GM10266 (cell line): ENCODE measurements around the gene GSTM2.

Source experiments
- DNase-seq: peaks from one replicate; pipeline ENCODE4 v3.0.0; 2012; ENCODE audit errors: extremely low spot score
- CTCF ChIP-seq: IDR thresholded peaks from 2 replicates; pipeline ENCODE4 v1.5.1; 2012; ENCODE audit warnings: mild to moderate bottlenecking, low read depth; ENCODE audit not compliant: control insufficient read depth, insufficient read depth; ENCODE audit errors: missing control alignments

The GSTM2 gene

GRCh38 chr1:109622137-109622892, 45.5 kb upstream of the GSTM2 start:
- DNase-seq, result no peak
- TF ChIP-seq CTCF, result no peak

- no peak for TF ChIP-seq CTCF
- DNase-seq, result no peak
Measured at GRCh38 chr1:109622895-109623294, 45.0 kb upstream of the GSTM2 start.

- TF ChIP-seq CTCF, result no peak
Measured at GRCh38 chr1:109623601-109624161, 44.2 kb upstream of the GSTM2 start.

GRCh38 chr1:109624201-109625010, 43.5 kb upstream of the GSTM2 start:
- no peak for TF ChIP-seq CTCF
- DNase-seq, result peak; percentile 24

More at GRCh38 chr1:109623601-109624161, 44.2 kb upstream of the GSTM2 start:
- DNase-seq, result peak; percentile 13

- no peak for DNase-seq
- no peak for TF ChIP-seq CTCF
Measured at GRCh38 chr1:109625176-109625575, 42.7 kb upstream of the GSTM2 start.

GRCh38 chr1:109625601-109626560, 42.0 kb upstream of the GSTM2 start:
- TF ChIP-seq CTCF, result no peak
- DNase-seq, result no peak
